AG08396 (cell line): ENCODE measurements around the gene CCNH.

Source experiments
- DNase-seq: peaks from one replicate; pipeline ENCODE4 v3.0.0; 2012; ENCODE audit warnings: low spot score, mixed read lengths

Gene CCNH

GRCh38 chr5:87412630-87413342 is at the start of gene CCNH:
Gene CCNH, minus strand, starts transcription at chr5:87412930. Its CDS starts 136 bp downstream, at chr5:87412794.
- peak; percentile 93 for DNase-seq

GRCh38 chr5:87457706-87458105 is 45.0 kb upstream of the CCNH start:
- DNase-seq, result no peak

- no peak for DNase-seq
These were observed 41.1 kb upstream of the CCNH start for GRCh38 chr5:87453801-87454200.

- no peak for DNase-seq
These were observed 40.1 kb upstream of the CCNH start for GRCh38 chr5:87452837-87453236.

GRCh38 chr5:87442419-87442818 is 29.7 kb upstream of the CCNH start:
- DNase-seq, result no peak

- no peak for DNase-seq
These were observed 25.5 kb upstream of the CCNH start for GRCh38 chr5:87438231-87438630.

GRCh38 chr5:87437724-87438123 is 25.0 kb upstream of the CCNH start:
- no peak for DNase-seq

- no peak for DNase-seq
These were observed 22.5 kb upstream of the CCNH start for GRCh38 chr5:87435144-87435694.

GRCh38 chr5:87434461-87434860 is 21.7 kb upstream of the CCNH start:
- no peak for DNase-seq

GRCh38 chr5:87433945-87434344 is 21.2 kb upstream of the CCNH start:
- no peak for DNase-seq

- DNase-seq, result no peak
These were observed 19.7 kb upstream of the CCNH start for GRCh38 chr5:87432460-87432859.

- no peak for DNase-seq
These were observed 18.2 kb upstream of the CCNH start for GRCh38 chr5:87430863-87431457.

- no peak for DNase-seq
These were observed 11.0 kb upstream of the CCNH start for GRCh38 chr5:87423755-87424154.

GRCh38 chr5:87421307-87421706 is 8.6 kb upstream of the CCNH start:
- no peak for DNase-seq

GRCh38 chr5:87418506-87418905 is 5.8 kb upstream of the CCNH start:
- no peak for DNase-seq

GRCh38 chr5:87413343-87413645 is 564 bp upstream of the CCNH start:
- no peak for DNase-seq

GRCh38 chr5:87411973-87412629 is 629 bp downstream of the CCNH start:
- peak; percentile 7 for DNase-seq

GRCh38 chr5:87411586-87411972 is 1.2 kb downstream of the CCNH start:
- no peak for DNase-seq

GRCh38 chr5:87410931-87411330 is 1.8 kb downstream of the CCNH start:
- DNase-seq, result peak; percentile 18

GRCh38 chr5:87408204-87408603 is 4.5 kb downstream of the CCNH start:
- no peak for DNase-seq

- DNase-seq, result no peak
These were observed 7.1 kb downstream of the CCNH start for GRCh38 chr5:87405472-87406155.

- no peak for DNase-seq
These were observed 8.4 kb downstream of the CCNH start for GRCh38 chr5:87404359-87404758.

- no peak for DNase-seq
These were observed 8.8 kb downstream of the CCNH start for GRCh38 chr5:87403899-87404298.
